Stimulated activated effector memory CD8-positive, alpha-beta T cell treated with anti-CD3 and anti-CD28 coated beads, Interleukin-12 subunit alpha, Interleukin-12 subunit beta, amount 100 ng/mL, for 72 hours (primary cell): ENCODE measurements around the gene DIAPH1.

Source experiments
- ATAC-seq: fragments of 150-1000 bp; cut with Tn5 transposase; 2 replicates; pipeline ENCODE4 v1.10.0; 2021
- DNase-seq, 2 donors: peaks; one replicate each; pipeline ENCODE4 v3.0.0; 2021 to 2022; ENCODE audit warnings: low spot score in 2 of 2
- H3K27ac Mint-ChIP-seq: one replicate; pipeline ENCODE4 v1.8.0; 2022; ENCODE audit warnings: mild to moderate bottlenecking, mixed read lengths
- H3K36me3 Mint-ChIP-seq: one replicate; pipeline ENCODE4 v1.8.0; 2022; ENCODE audit warnings: mild to moderate bottlenecking, mixed read lengths
- H3K4me1 Mint-ChIP-seq: one replicate; pipeline ENCODE4 v1.8.0; 2022; ENCODE audit warnings: mixed read lengths
- H3K4me3 Mint-ChIP-seq: one replicate; pipeline ENCODE4 v1.8.0; 2022; ENCODE audit warnings: mild to moderate bottlenecking, mixed read lengths
- H3K9me3 Mint-ChIP-seq: one replicate; pipeline ENCODE4 v1.8.0; 2022; ENCODE audit warnings: mixed read lengths

DIAPH1 gene

DNA sequence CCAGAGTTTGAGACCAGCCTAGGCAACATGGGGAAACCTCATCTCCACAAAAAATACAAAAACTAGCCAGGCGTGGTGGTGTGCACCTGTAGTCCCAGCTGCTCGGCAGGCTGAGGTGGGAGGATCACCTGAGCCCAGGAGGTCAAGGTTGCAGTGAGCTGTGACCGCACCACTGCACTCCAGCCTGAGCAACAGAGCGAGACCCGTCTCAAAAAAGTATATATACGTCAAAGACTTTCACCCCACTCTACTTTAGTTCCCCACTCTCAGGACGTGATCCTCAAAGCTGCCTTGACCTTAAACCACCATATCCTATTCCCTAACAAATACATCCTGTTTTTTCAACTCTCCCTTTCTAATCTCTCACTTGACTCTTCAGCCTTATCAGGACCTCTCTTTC is 88.9 kb downstream of the DIAPH1 start:
- Mint-ChIP-seq H3K4me1 (peaks cover 13% of the 10 kb centered on the region), H3K9me3 (no peaks in the 10 kb centered on the region), H3K27ac (no peak overlapping the region), H3K36me3 (no peaks in the 10 kb centered on the region), H3K4me3 (no peak overlapping the region)
- no peak for ATAC-seq
- no peak for DNase-seq

DNA sequence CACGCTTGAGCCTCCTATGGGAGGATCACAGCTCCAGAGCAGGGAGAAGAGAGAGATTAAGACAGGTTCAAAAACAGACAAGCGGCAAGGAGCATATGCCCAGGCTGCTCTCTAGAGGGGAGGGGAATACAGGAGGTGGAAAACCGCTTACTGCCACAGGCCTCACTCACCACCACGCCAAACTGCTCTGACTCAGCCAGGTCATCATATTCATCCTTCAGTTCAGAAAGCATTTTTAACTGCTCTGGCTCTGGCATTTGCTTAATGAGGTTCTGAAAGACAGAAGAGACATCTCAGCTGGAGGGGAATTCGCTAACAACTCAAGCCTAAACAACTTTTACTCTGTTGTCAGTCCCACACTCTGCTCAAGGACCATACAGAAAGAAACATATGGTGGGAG is 89.8 kb downstream of the DIAPH1 start:
- Mint-ChIP-seq H3K4me1 (peaks cover 22% of the 10 kb centered on the region), H3K27ac (no peak overlapping the region), H3K36me3 (no peaks in the 10 kb centered on the region), H3K4me3 (no peak overlapping the region), H3K9me3 (no peaks in the 10 kb centered on the region)
- ATAC-seq, result peak; percentile 52
- DNase-seq, result no peak

DNA sequence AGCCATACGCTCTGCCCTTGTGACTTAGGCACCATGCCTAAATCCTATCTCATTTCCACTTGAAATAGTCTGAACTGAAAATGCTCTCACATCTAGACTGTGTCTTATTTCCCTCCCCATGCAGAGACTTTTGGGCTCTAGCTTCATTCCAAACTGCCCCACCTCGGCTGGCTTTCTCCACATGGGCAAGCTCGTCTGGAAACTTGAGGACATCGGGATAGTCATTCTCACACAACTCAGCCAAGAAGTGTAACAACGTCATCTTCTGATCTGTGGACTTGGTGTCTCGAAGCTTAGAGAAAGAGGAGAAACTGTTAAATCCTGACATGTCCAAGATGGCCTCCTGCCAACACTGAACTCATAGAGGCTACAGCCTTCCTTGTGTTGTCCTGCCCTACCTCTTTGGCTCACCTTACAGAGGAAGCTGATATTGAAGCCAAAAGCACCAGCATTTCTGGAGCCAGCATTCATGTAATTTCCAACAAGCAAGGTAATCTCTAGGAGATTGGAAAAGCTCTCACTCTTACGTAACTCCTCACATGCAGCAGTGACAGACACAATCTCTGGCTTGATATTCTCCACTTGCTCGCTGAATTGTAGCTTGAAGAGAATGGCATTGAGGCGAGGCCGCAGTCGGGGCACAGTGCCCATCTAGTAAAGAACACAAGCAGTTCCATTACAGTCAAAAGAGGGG is 90.4 kb downstream of the DIAPH1 start:
- Mint-ChIP-seq H3K9me3 (no peaks in the 10 kb centered on the region), H3K27ac (no peak overlapping the region), H3K36me3 (no peaks in the 10 kb centered on the region), H3K4me1 (peaks cover 22% of the 10 kb centered on the region), H3K4me3 (no peak overlapping the region)
- DNase-seq (no peak), ATAC-seq (no peak)

DNA sequence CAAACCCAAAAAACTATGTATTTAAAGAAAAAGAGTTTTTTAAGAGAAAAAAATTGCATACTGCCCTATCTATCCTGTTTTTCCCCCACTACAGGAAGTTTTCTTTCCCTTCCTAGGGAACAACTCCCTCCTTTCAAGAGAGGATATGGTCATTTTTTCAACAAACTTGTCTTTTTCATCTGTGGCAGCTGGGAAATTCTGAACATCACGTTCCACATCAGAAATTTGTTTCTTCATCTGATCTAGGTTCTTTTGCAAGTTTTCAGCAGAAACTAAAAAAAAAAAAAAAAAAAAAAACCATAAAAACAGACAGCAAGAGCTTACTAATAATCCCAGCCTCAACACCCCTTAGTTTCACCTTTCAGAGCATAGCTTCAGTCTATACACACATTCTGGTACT is 91.4 kb downstream of the DIAPH1 start:
- Mint-ChIP-seq H3K4me3 (no peak overlapping the region), H3K4me1 (peaks cover 22% of the 10 kb centered on the region), H3K36me3 (no peaks in the 10 kb centered on the region), H3K9me3 (no peaks in the 10 kb centered on the region), H3K27ac (no peak overlapping the region)
- no peak for ATAC-seq
- DNase-seq, result no peak

DNA sequence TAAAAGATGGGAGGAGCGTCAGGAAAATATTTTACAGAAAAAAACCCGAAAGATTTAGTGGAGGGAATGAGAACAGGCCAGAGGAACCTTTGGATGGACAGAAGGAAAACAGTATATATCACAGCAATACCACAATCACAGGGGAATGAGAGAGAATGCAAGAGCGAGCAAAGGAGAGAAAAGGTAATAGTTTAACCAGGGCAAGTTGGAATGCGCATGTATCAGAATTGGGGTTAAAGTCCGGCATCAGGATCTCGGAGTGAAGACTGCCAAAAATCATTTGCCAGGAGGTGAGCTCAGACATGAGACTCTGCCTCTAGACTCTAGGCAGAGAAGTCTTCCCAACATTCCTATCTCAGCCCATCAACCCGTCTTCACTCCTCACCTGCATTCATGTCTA is 93.1 kb downstream of the DIAPH1 start:
- H3K4me1 Mint-ChIP-seq, result peaks cover 40% of the 10 kb centered on the region
- H3K9me3 Mint-ChIP-seq, result no peaks in the 10 kb centered on the region
- DNase-seq (no peak), ATAC-seq (no peak)
- H3K36me3 Mint-ChIP-seq, result no peaks in the 10 kb centered on the region
- H3K27ac Mint-ChIP-seq, result peak overlapping the region; percentile 27
- H3K4me3 Mint-ChIP-seq, result no peak overlapping the region

DNA sequence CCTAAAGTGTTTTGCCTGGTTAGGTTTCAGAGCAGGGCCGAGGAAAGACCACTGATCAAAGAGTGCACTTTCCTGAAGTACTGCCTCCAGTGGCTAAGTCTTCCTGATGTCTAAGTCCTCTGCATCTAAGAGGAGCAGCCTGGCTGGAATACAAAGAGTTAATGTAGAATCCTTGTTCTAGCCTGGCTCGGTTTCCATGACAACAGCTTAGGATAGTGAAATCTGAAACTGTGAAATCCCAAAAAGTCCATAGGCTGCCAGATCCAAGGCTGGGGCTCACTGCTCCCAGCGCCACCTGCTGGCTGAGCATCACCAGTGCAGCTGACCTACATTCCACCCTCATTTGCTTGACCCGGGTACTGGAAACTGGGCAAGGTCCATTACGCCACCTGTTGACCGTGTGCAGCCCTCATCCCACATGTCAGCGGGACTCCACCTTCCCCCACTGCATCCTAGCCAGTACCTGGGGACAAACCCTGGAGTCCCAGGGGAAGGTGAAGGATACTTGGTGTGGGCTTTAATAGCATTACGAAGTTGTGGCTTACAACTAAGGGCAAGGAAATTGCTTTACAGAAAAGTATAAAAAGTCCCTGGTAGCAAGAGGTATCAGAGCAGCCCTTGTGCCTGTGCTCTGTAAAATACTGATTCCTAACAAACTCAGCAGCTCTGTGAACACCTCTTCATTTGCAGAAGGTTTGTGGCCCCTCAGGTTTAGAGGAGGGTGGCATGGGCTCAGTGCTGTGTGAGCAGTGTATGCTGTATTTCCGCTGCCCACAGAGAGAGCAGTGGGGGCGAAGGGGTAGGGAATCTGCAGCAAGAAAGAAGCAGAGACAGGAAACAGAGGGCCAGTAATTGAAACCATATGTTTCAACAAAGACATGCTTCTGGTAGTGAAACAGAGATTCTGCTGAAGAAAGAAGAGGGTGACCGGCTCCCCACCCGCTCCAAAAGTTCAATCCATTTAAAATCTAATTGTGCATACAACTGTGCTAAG is 93.9 kb downstream of the DIAPH1 start:
- peak overlapping the region; percentile 27 for H3K27ac Mint-ChIP-seq
- H3K4me1 Mint-ChIP-seq, result peaks cover 43% of the 10 kb centered on the region
- H3K9me3 Mint-ChIP-seq, result no peaks in the 10 kb centered on the region
- H3K4me3 Mint-ChIP-seq, result no peak overlapping the region
- DNase-seq (peak in 1 of 2 donors; percentile 65), ATAC-seq (peak; percentile 67)
- H3K36me3 Mint-ChIP-seq, result no peaks in the 10 kb centered on the region

DNA sequence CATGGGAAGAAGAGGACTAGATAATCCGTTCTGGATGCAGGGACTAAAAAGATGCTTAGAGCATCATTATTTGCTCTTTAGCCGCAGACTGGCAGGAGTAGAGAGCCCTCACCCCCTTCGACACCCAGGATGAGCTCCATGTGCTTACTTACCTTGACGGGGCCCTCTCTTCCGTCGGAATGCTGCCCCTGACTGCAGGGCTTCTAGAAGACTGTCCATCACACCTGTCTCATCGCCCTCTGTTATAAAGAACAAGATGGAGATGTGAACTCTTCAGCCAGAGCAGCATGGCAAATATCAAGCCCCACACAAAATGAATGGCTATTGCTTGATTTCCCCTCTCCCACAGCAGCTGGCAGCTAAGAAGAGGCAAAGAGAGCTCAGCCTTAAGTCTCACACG is 94.8 kb downstream of the DIAPH1 start:
- peaks cover 43% of the 10 kb centered on the region for H3K4me1 Mint-ChIP-seq
- no peaks in the 10 kb centered on the region for H3K9me3 Mint-ChIP-seq
- H3K27ac Mint-ChIP-seq, result peak overlapping the region; percentile 27
- no peak overlapping the region for H3K4me3 Mint-ChIP-seq
- DNase-seq, result no peak
- no peaks in the 10 kb centered on the region for H3K36me3 Mint-ChIP-seq
- ATAC-seq, result no peak

DNA sequence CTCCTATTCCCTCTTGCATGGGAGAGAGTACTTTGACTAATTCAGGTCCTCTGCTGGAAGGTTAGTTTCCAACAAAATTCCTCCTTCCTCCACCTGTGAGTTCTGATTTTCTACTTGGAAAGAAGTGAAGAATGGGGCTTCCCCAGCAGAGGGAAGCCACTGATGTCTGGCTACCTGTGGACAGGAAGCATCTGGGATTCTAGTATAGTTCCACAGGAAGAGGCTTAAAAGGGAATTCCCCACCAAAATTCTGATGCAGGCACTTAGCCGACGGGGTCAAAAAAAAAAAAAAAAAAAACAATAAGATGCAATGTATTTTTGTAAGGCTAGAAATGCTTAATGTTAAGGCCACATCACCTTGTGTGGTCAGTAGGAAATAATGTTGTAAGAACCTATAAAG is 96.5 kb downstream of the DIAPH1 start:
- Mint-ChIP-seq H3K4me3 (no peak overlapping the region), H3K27ac (peak overlapping the region; percentile 45), H3K36me3 (no peaks in the 10 kb centered on the region), H3K9me3 (no peaks in the 10 kb centered on the region), H3K4me1 (peaks cover 52% of the 10 kb centered on the region)
- no peak for ATAC-seq
- no peak for DNase-seq

DNA sequence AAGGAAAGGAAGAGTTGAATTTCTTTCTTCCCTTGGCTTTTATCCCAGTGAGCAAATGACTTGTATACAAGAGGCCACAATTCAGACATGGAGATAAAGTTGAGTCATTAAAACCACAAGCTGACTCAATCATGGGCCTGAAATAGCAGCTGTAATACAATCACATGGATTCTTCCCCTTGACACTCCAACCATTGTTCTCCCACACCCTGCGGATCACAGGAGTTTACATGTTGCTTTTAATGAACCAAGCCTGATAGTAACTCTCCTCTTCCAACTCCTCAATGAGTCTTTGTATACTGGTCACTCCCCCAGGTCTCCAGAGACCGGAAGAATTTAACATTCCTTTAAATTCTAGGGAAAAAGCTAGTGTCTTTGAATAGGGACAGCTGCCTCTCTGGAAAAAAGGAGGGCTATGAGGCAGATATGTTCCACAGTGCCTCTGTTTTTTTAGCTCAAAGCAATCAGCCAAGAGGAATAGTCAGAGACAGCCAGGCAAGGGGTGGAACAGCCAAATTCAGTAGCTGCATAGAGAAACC is 97.5 kb downstream of the DIAPH1 start:
- Mint-ChIP-seq H3K4me1 (peaks cover 62% of the 10 kb centered on the region), H3K36me3 (no peaks in the 10 kb centered on the region), H3K9me3 (no peaks in the 10 kb centered on the region), H3K4me3 (no peak overlapping the region), H3K27ac (peak overlapping the region; percentile 80)
- peak; percentile 88 for ATAC-seq
- no peak for DNase-seq

DNA sequence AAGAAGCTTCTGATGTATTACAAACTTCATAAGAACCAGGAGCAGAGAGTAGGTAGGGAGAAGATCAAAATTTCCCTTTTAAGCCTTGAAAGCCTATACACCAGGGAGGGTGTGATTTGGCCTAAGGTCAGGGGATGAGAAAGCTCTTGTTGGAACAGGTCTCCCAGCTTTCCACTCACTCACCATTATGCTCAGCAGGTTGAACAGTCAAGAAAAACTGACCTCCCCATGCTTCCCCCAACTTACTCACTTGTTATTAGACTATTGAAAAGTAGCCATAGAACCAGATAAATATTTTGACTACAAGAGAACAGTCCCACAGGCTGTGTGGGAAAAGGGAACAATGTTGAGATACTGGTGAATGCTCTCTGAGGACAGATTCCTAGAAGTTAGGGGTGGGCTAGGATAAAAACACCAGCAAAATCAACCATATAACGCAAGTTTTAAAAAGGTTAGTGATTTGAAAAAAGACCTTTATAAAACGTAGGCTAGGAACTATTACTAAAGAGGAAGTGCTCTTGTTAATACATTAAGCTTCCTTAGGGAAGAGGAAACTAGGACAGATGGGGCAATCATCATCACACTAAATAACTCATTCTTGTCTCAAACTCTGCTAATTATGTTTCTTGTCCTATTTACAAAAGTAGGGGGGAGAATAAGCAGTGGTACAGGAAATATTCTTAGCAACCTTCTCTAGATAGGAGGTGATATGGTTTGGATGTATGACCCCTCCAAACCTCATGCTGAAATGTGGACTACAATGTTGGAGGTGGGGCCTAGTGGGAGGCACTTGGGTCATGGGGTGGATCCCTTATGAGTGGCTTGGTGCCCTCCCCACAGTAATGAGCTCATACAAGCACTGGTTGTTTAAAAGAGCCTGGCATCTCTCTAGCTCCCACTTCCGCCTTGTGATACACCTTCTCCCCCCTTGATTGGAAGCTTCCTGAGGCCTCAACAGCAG is 98.9 kb downstream of the DIAPH1 start:
- peak overlapping the region; percentile 80 for H3K27ac Mint-ChIP-seq
- ATAC-seq (no peak), DNase-seq (no peak)
- no peaks in the 10 kb centered on the region for H3K36me3 Mint-ChIP-seq
- no peaks in the 10 kb centered on the region for H3K9me3 Mint-ChIP-seq
- H3K4me1 Mint-ChIP-seq, result peaks cover 61% of the 10 kb centered on the region
- no peak overlapping the region for H3K4me3 Mint-ChIP-seq

DNA sequence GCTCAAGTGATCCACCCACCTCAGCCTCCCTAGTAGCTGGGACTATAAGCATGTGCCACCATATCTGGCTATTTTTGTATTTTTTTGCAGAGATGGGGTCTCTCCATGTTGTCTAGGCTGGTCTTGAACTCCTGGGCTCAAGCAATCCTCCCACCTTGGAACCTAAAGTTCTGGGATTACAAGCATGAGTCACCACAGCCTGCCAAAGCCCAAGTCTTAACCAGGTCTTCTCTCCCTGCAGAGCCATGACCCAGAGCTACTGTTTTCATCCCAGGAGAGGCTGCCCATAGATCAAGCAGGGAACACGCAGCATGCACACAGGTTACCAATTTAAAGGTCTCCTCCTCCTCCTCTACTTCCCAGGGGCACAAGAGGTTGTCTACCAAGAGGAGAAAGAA is 100.2 kb downstream of the DIAPH1 start:
- Mint-ChIP-seq H3K27ac (peak overlapping the region; percentile 65), H3K4me1 (peaks cover 65% of the 10 kb centered on the region), H3K36me3 (no peaks in the 10 kb centered on the region), H3K4me3 (no peak overlapping the region), H3K9me3 (no peaks in the 10 kb centered on the region)
- no peak for DNase-seq
- no peak for ATAC-seq

DNA sequence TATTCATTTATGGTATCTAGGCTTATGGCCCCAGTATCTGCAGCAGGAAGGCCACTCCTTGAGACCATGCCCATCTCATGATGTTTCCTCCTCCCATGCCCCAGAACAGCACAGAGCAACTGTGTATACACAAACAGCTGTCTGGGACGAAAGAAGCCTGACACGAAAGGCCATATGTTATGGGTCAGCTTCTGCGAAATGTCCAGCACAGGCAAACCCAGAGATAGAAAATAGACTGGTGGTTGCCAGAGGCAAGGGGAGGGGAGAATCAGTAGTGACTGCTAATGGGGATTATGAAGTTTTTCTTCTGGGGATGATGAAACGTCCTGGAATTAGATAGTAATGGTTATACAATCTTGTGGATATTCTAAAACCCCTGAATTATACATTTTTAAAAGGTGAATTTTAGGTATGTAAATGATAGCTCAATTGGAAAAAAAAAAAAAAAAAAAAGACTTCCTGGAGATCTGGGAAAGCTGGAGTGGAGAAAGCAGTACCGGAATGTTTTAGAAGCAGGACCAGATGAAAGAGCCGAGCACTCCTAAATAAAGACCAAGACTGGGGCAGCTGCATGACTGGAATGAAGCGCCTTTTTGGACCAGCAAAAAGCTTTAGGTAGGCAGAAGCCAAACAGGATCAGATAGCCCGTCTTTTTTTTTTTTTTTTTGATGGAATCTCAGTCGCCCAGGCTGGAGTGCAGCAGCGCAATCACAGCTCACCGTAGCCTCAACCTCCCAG is 100.8 kb downstream of the DIAPH1 start:
- DNase-seq, result no peak
- Mint-ChIP-seq H3K27ac (peak overlapping the region; percentile 26), H3K4me1 (peaks cover 71% of the 10 kb centered on the region), H3K4me3 (no peak overlapping the region), H3K36me3 (no peaks in the 10 kb centered on the region), H3K9me3 (no peaks in the 10 kb centered on the region)
- no peak for ATAC-seq

DNA sequence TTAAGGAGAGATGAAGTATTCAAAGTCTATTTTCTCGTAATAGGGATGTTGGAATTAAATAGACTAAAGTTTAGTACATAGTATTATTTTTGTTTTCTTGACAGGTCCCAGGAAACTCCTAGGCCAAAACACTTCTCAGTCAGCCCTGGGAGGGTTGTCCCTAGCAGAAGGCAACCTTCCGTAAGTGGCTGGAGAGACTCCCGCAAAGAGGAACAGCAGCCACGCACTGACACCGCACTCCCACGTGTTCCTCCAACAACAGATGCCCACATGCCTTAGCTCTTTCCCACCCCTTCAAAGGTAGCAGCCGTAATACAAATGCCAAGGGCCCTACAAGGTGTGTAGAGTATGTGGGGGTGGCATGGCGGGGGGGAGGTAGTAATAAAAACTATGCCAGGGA is 101.5 kb downstream of the DIAPH1 start:
- H3K4me1 Mint-ChIP-seq, result peaks cover 77% of the 10 kb centered on the region
- peak overlapping the region; percentile 97 for H3K27ac Mint-ChIP-seq
- H3K9me3 Mint-ChIP-seq, result no peaks in the 10 kb centered on the region
- H3K4me3 Mint-ChIP-seq, result no peak overlapping the region
- no peak for DNase-seq
- no peak for ATAC-seq
- no peaks in the 10 kb centered on the region for H3K36me3 Mint-ChIP-seq

DNA sequence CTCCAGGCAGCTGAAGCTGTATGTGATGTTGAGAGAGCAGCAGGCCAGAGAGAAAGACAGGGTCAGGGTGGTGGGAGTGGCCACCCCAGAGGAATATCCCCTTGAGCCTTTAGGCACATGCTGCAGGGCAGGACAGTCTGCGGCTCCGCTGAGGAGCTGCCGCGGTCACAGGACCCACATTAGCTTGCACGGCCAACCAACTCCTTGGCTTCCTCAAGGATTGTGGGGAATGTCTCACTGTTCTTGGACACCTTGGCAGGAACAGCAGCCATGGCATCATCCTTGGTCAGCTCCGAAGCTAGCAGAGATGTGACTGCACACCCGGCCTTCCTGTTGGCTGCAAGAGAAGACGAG is 102.2 kb downstream of the DIAPH1 start:
- Mint-ChIP-seq H3K4me1 (peaks cover 71% of the 10 kb centered on the region), H3K9me3 (no peaks in the 10 kb centered on the region), H3K36me3 (no peaks in the 10 kb centered on the region), H3K4me3 (no peak overlapping the region), H3K27ac (peak overlapping the region; percentile 97)
- DNase-seq (no peak), ATAC-seq (no peak)
